WERI-Rb-1 (cell line): ENCODE results near the gene NAT9.

ENCODE experiments used
- DNase-seq: peaks from one replicate; pipeline ENCODE4 v3.0.0-alpha.2; 2020
- H3K27ac ChIP-seq: fragments of 250-450 bp; sonication (Bioruptor Pico); 2 replicates; pipeline ENCODE4 v1.5.1; 2020; ENCODE audit warnings: mild to moderate bottlenecking, moderate library complexity
- H3K27me3 ChIP-seq: fragments of 250-450 bp; sonication (Bioruptor Pico); 2 replicates; pipeline ENCODE4 v1.5.1; 2021; ENCODE audit warnings: mild to moderate bottlenecking, low read depth, moderate library complexity; ENCODE audit not compliant: insufficient read depth, severe bottlenecking
- H3K36me3 ChIP-seq: fragments of 250-450 bp; sonication (Bioruptor Pico); 2 replicates; pipeline ENCODE4 v1.5.1; 2020; ENCODE audit warnings: mild to moderate bottlenecking, moderate library complexity
- H3K4me3 ChIP-seq: 2 replicates; pipeline ENCODE4 v1.5.1; 2011; ENCODE audit warnings: low read depth, mild to moderate bottlenecking, control low read depth, low read length
- H3K9me3 ChIP-seq: fragments of 250-450 bp; sonication (Bioruptor Pico); 2 replicates; pipeline ENCODE4 v1.5.1; 2021; ENCODE audit warnings: mild to moderate bottlenecking, moderate library complexity; ENCODE audit not compliant: severe bottlenecking
- CTCF ChIP-seq: IDR thresholded peaks from 2 replicates; pipeline ENCODE4 v1.5.1; 2011; ENCODE audit warnings: low read depth, mild to moderate bottlenecking, control low read depth, inconsistent platforms, low read length

NAT9 gene

GRCh38 chr17:74819801-74820436 is 43.8 kb upstream of the NAT9 start:
- no peaks in the 10 kb centered on the region for H3K9me3 ChIP-seq
- no peaks in the 10 kb centered on the region for H3K27me3 ChIP-seq
- DNase-seq = no peak
- peaks cover 31% of the 10 kb centered on the region for H3K36me3 ChIP-seq
- no peak overlapping the region for H3K27ac ChIP-seq
- no peak overlapping the region for H3K4me3 ChIP-seq
- TF ChIP-seq CTCF = no peak

GRCh38 chr17:74818291-74818938 is 42.3 kb upstream of the NAT9 start:
- Histone ChIP-seq H3K4me3 (no peak overlapping the region), H3K27ac (peak overlapping the region; percentile 28; the same call in 1 of the 2 replicates), H3K36me3 (peaks cover 31% of the 10 kb centered on the region), H3K27me3 (no peaks in the 10 kb centered on the region), H3K9me3 (no peaks in the 10 kb centered on the region)
- no peak for TF ChIP-seq CTCF
- peak; percentile 59 for DNase-seq

- no peak for DNase-seq
- no peak for TF ChIP-seq CTCF
- Histone ChIP-seq H3K27me3 (no peaks in the 10 kb centered on the region), H3K27ac (no peak overlapping the region), H3K4me3 (no peak overlapping the region), H3K36me3 (peaks cover 30% of the 10 kb centered on the region), H3K9me3 (no peaks in the 10 kb centered on the region)
These were observed 40.9 kb upstream of the NAT9 start for GRCh38 chr17:74816905-74817620.

DNA sequence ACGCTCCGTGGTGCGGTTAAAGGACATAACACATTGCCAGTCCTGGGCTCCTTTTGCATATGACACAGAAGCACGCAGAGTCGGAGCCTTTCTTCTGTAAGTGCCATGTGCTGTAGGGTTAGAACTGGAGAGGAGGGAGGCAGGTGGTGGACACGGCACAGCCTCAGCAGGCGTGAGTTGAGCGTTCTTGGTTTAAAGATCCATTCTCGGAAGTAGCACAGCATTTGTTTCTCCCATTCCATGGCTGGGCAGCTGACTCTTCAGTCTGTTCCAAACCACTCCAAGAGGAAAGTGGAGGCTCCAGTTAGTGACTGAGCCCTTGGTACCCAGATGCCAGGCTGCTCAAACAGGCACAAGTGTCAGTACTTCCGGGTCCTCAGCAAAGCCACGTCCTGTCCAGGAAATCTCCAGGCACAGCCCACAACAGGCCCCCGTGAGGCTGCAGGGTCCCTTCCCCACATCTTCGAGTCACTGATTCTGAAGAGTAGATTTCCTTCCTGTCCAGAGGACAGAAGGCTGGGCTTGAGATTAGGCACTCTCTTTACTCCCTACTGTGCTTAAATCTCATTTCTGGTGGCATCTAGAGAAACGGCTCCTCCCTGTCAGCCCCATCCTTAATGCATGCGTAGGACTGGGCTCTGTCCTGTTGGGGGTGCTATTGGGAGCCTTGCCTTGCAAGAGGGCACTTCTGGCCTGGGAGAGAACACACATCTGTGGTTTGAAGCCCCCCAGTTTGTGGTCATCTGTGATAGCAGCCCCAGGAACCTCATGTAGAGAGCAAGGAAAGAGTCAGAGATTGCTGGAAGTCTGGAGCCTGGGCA is 39.6 kb upstream of the NAT9 start:
- no peaks in the 10 kb centered on the region for H3K9me3 ChIP-seq
- H3K27me3 ChIP-seq = no peaks in the 10 kb centered on the region
- peak; percentile 90 for TF ChIP-seq CTCF
- H3K27ac ChIP-seq = no peak overlapping the region; the same call in 1 of the 2 replicates
- no peak overlapping the region for H3K4me3 ChIP-seq
- DNase-seq = peak; percentile 84
- H3K36me3 ChIP-seq = peaks cover 27% of the 10 kb centered on the region

GRCh38 chr17:74815067-74815466 is 38.9 kb upstream of the NAT9 start:
- Histone ChIP-seq H3K4me3 (no peak overlapping the region), H3K27me3 (no peaks in the 10 kb centered on the region), H3K9me3 (no peaks in the 10 kb centered on the region), H3K36me3 (peaks cover 27% of the 10 kb centered on the region), H3K27ac (no peak overlapping the region)
- no peak for DNase-seq
- no peak for TF ChIP-seq CTCF
